ENCODE results near the gene MED22.

The MED22 gene

GRCh38 chr9:133335924-133336811 lies 11.8 kb downstream of the MED22 start, which contains the start of gene SURF6 (continued):
- TF ChIP-seq ZIC2 (tag by site-specific recombination; IDR thresholded peaks at IDR 0.05) (peak; percentile 82), MZF1 (tag by site-specific recombination; IDR thresholded peaks at IDR 0.05; ENCODE audit: borderline replicate concordance) (no peak), ZNF585B (tag by site-specific recombination; IDR thresholded peaks at IDR 0.05) (peak; percentile 3; the same call in 1 of the 2 replicates), ZNF530 (tag by site-specific recombination; IDR thresholded peaks at IDR 0.05; ENCODE audit: low read depth) (no peak), RBAK (tag by site-specific recombination; IDR thresholded peaks at IDR 0.05) (no peak), ZNF521 (tag by site-specific recombination; IDR thresholded peaks at IDR 0.05) (no peak), OVOL3 (tag by site-specific recombination; IDR thresholded peaks at IDR 0.05) (peak; percentile 43; the same call in 1 of the 2 replicates), ZNF837 (tag by site-specific recombination; IDR thresholded peaks at IDR 0.05) (no peak), AEBP2 (tag by site-specific recombination; IDR thresholded peaks at IDR 0.05; ENCODE audit: borderline replicate concordance) (no peak), ZNF398 (tag by site-specific recombination; IDR thresholded peaks at IDR 0.05) (no peak), MYNN (tag by site-specific recombination; IDR thresholded peaks at IDR 0.05; ENCODE audit: borderline replicate concordance) (no peak), KLF17 (tag by site-specific recombination; IDR thresholded peaks at IDR 0.05) (peak; percentile 97), ZNF544 (tag by site-specific recombination; IDR thresholded peaks at IDR 0.05) (no peak), ZNF571 (tag by site-specific recombination; IDR thresholded peaks at IDR 0.05) (no peak), ZBTB1 (tag by site-specific recombination; IDR thresholded peaks at IDR 0.05) (peak; percentile 84), BCL6B (tag by site-specific recombination; IDR thresholded peaks at IDR 0.05) (no peak), ZNF416 (tag by site-specific recombination; IDR thresholded peaks at IDR 0.05) (no peak), ZNF311 (tag by site-specific recombination; IDR thresholded peaks at IDR 0.05; ENCODE audit: borderline replicate concordance) (no peak), ZNF623 (tag by site-specific recombination; IDR thresholded peaks at IDR 0.05) (0 out of 2 replicates have a peak, but pooled peaks have one; percentile 6), ZNF677 (tag by site-specific recombination; IDR thresholded peaks at IDR 0.05) (no peak), ZNF660 (tag by site-specific recombination; IDR thresholded peaks at IDR 0.05) (peak; percentile 95), REST (tag by site-specific recombination; IDR thresholded peaks at IDR 0.05) (no peak; the same call in none of the 2 replicates), ZNF555 (tag by site-specific recombination; conservative IDR thresholded peaks at IDR 0.05) (no peak), ZNF391 (tag by site-specific recombination; IDR thresholded peaks at IDR 0.05; ENCODE audit: borderline replicate concordance, low read depth) (peak; percentile 80; the same call in 1 of the 2 replicates), ZBTB11 (tag by site-specific recombination; conservative IDR thresholded peaks at IDR 0.05; ENCODE audit: low read depth) (peak; percentile 97), GLIS2 (tag by site-specific recombination; IDR thresholded peaks at IDR 0.05) (peak; percentile 95)

Data from HEK293 (cell line).